Measurements from ENCODE around the gene RAB31. TPM values are rescaled to one million over a fixed set of nuclear protein-coding genes. Genes with fewer than 3 reads are reported as not detected.
A peak's percentile ranks its signal among the peaks of the same experiment; 100 is the strongest.
"Not testable (repeated sequence)": the region's sequence is repeated elsewhere in the genome, so short reads cannot be mapped to it uniquely, and the experiment has no call there.

Gene RAB31
- total RNA-seq = 37.5 TPM

GRCh38 chr18:9708057-9708433, at the start of gene RAB31:
Gene RAB31 (plus strand): TSS chr18:9708301. CDS start chr18:9708406, 105 bp downstream.
- DNase-seq (ENCODE audit: low spot score in 2 of 2) = peak; percentile 91 to 92
- FAIRE-seq = no peak

GRCh38 chr18:9659499-9660375, 48.4 kb upstream of the RAB31 start:
- DNase-seq (ENCODE audit: low spot score in 2 of 2) (no peak), FAIRE-seq (no peak)

GRCh38 chr18:9661564-9661963, 46.5 kb upstream of the RAB31 start:
- DNase-seq (ENCODE audit: low spot score in 2 of 2) (no peak), FAIRE-seq (no peak)

- FAIRE-seq = no peak
- no peak for DNase-seq (ENCODE audit: low spot score in 2 of 2)
Observed at GRCh38 chr18:9663377-9663776, 44.7 kb upstream of the RAB31 start.

- DNase-seq (ENCODE audit: low spot score in 2 of 2) (no peak), FAIRE-seq (no peak)
Observed at GRCh38 chr18:9665314-9665713, 42.8 kb upstream of the RAB31 start.

- DNase-seq (ENCODE audit: low spot score in 2 of 2) (no peak), FAIRE-seq (no peak)
Observed at GRCh38 chr18:9666548-9666947, 41.6 kb upstream of the RAB31 start.

- DNase-seq (ENCODE audit: low spot score in 2 of 2) (no peak), FAIRE-seq (no peak)
Observed at GRCh38 chr18:9669016-9669415, 39.1 kb upstream of the RAB31 start.

- DNase-seq (ENCODE audit: low spot score in 2 of 2) = no peak
- no peak for FAIRE-seq
Observed at GRCh38 chr18:9671214-9671613, 36.9 kb upstream of the RAB31 start.

- DNase-seq (ENCODE audit: low spot score in 2 of 2) = no peak
- FAIRE-seq = no peak
Observed at GRCh38 chr18:9673296-9674251, 34.5 kb upstream of the RAB31 start.

- FAIRE-seq; DNase-seq (ENCODE audit: low spot score in 2 of 2): not testable (repeated sequence)
Observed at GRCh38 chr18:9678216-9678615, 29.9 kb upstream of the RAB31 start.

- FAIRE-seq (no peak), DNase-seq (ENCODE audit: low spot score in 2 of 2) (no peak)
Observed at GRCh38 chr18:9679125-9679524, 29.0 kb upstream of the RAB31 start.

- no peak for DNase-seq (ENCODE audit: low spot score in 2 of 2)
- no peak for FAIRE-seq
Observed at GRCh38 chr18:9681217-9681616, 26.9 kb upstream of the RAB31 start.

GRCh38 chr18:9682572-9682971, 25.5 kb upstream of the RAB31 start:
- no peak for FAIRE-seq
- no peak for DNase-seq (ENCODE audit: low spot score in 2 of 2)

GRCh38 chr18:9683418-9684396, 24.4 kb upstream of the RAB31 start:
- DNase-seq (ENCODE audit: low spot score in 2 of 2) = no peak
- FAIRE-seq = no peak

- no peak for DNase-seq (ENCODE audit: low spot score in 2 of 2)
- no peak for FAIRE-seq
Observed at GRCh38 chr18:9684881-9685614, 23.1 kb upstream of the RAB31 start.

GRCh38 chr18:9685615-9685890, 22.5 kb upstream of the RAB31 start:
- DNase-seq (ENCODE audit: low spot score in 2 of 2) (no peak), FAIRE-seq (no peak)

- FAIRE-seq (no peak), DNase-seq (ENCODE audit: low spot score in 2 of 2) (no peak)
Observed at GRCh38 chr18:9688036-9688741, 19.9 kb upstream of the RAB31 start.

GRCh38 chr18:9689253-9689652, 18.8 kb upstream of the RAB31 start:
- FAIRE-seq (no peak), DNase-seq (ENCODE audit: low spot score in 2 of 2) (no peak)
